Measurements from ENCODE around the gene FBXW2. TPM values are rescaled to one million over a fixed set of nuclear protein-coding genes. Genes with fewer than 3 reads are reported as not detected.

The FBXW2 gene
- total and polyA plus RNA-seq, 2 donors (not counting 1 experiment from before 2014, with no cell fraction given): 14.9 to 70.6 TPM

DNA sequence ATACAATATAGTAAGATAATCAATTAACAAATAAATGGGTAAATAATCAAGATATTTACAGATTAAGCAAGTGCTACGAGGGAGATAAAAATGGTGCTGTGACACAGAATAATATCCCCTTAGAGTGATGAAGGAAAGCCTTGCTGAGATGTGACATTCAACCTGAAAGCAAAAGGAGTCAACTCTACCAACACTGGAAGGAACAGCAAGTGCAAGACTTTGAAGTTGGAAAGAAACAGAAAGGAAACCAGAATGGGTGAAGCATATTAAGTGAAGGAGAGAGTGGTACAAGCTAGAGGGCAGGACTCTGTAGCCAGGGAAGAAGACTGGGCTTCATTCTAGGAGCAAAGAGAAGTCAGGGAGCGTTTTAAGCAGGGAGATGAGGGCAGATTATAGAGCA, 66.7 kb downstream of the FBXW2 start:
- Histone ChIP-seq H3K9me3 (ENCODE audit: control extremely low read depth in 1 of 3, control insufficient read depth in 2 of 3, insufficient read depth in 1 of 3, low read length in 2 of 3) (no peaks in the 10 kb centered on the region), H3K9ac (ENCODE audit: low read length) (no peak overlapping the region), H3K27ac (ENCODE audit: low read length in 2 of 2) (no peak overlapping the region), H3K27me3 (replicated peaks in 1 of 4; ENCODE audit: control extremely low read depth in 1 of 4, control insufficient read depth in 3 of 4, insufficient read depth in 4 of 4, low read length in 3 of 4) (no peaks in the 10 kb centered on the region), H2AFZ (ENCODE audit: insufficient read depth, low read depth, low read length, poor library complexity, severe bottlenecking) (no peak overlapping the region), H3K4me3 (ENCODE audit: control extremely low read depth in 1 of 5, extremely low read depth in 1 of 5, insufficient read depth in 1 of 5, low read depth in 2 of 5, low read length in 4 of 5) (no peak overlapping the region), H3K4me2 (replicated peaks; ENCODE audit: low read depth, low read length, poor library complexity, severe bottlenecking) (no peak overlapping the region), H3K4me1 (ENCODE audit: control insufficient read depth in 2 of 2, insufficient read depth in 2 of 2, low read length in 2 of 2) (no peaks in the 10 kb centered on the region), H3K36me3 (replicated peaks in 1 of 2; ENCODE audit: control extremely low read depth in 1 of 2, control insufficient read depth in 1 of 2, extremely low read depth in 1 of 2, insufficient read depth in 2 of 2, low read length in 1 of 2) (no peaks in the 10 kb centered on the region), H3K79me2 (ENCODE audit: control insufficient read depth, insufficient read depth, low read length) (no peaks in the 10 kb centered on the region), H4K20me1 (ENCODE audit: control insufficient read depth, insufficient read depth, low read length, poor library complexity, severe bottlenecking) (no peaks in the 10 kb centered on the region)
- ChIA-PET CTCF (no interaction called here), POLR2A (no interaction called here)
- H3K9me3 Mint-ChIP-seq (ENCODE audit: insufficient read depth): no peaks in the 10 kb centered on the region
- H3K27ac Mint-ChIP-seq: no peak overlapping the region
- intact Hi-C loops (cut with micrococcal nuclease): no loop called here
- no peaks in the 10 kb centered on the region for H3K27me3 Mint-ChIP-seq
- no peak overlapping the region for H3K4me3 Mint-ChIP-seq
- H3K4me1 Mint-ChIP-seq: peaks cover 4% of the 10 kb centered on the region
- WGBS (ENCODE audit: insufficient coverage): 92% methylated on average over 1 of the region's 2 CpGs
- TF ChIP-seq, protein P1, sequence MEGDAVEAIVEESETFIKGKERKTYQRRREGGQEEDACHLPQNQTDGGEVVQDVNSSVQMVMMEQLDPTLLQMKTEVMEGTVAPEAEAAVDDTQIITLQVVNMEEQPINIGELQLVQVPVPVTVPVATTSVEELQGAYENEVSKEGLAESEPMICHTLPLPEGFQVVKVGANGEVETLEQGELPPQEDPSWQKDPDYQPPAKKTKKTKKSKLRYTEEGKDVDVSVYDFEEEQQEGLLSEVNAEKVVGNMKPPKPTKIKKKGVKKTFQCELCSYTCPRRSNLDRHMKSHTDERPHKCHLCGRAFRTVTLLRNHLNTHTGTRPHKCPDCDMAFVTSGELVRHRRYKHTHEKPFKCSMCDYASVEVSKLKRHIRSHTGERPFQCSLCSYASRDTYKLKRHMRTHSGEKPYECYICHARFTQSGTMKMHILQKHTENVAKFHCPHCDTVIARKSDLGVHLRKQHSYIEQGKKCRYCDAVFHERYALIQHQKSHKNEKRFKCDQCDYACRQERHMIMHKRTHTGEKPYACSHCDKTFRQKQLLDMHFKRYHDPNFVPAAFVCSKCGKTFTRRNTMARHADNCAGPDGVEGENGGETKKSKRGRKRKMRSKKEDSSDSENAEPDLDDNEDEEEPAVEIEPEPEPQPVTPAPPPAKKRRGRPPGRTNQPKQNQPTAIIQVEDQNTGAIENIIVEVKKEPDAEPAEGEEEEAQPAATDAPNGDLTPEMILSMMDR (IDR thresholded peaks at IDR 0.05): no peak
- TF ChIP-seq EZH2 (IDR thresholded peaks at IDR 0.05; ENCODE audit: borderline replicate concordance, insufficient read depth, low read depth, low read length, poor library complexity, severe bottlenecking): no peak
- no peak for ATAC-seq (ENCODE audit: low read depth)
- no peak for DNase-seq

- Histone ChIP-seq H3K4me1 (ENCODE audit: control insufficient read depth in 2 of 2, insufficient read depth in 2 of 2, low read length in 2 of 2) (no peaks in the 10 kb centered on the region), H3K9ac (ENCODE audit: low read length) (no peak overlapping the region), H2AFZ (ENCODE audit: insufficient read depth, low read depth, low read length, poor library complexity, severe bottlenecking) (no peak overlapping the region), H3K79me2 (ENCODE audit: control insufficient read depth, insufficient read depth, low read length) (no peaks in the 10 kb centered on the region), H3K27ac (ENCODE audit: low read length in 2 of 2) (no peak overlapping the region), H3K27me3 (replicated peaks in 1 of 4; ENCODE audit: control extremely low read depth in 1 of 4, control insufficient read depth in 3 of 4, insufficient read depth in 4 of 4, low read length in 3 of 4) (no peaks in the 10 kb centered on the region), H3K4me3 (ENCODE audit: control extremely low read depth in 1 of 5, extremely low read depth in 1 of 5, insufficient read depth in 1 of 5, low read depth in 2 of 5, low read length in 4 of 5) (no peak overlapping the region), H3K4me2 (replicated peaks; ENCODE audit: low read depth, low read length, poor library complexity, severe bottlenecking) (no peak overlapping the region), H4K20me1 (ENCODE audit: control insufficient read depth, insufficient read depth, low read length, poor library complexity, severe bottlenecking) (no peaks in the 10 kb centered on the region), H3K36me3 (replicated peaks in 1 of 2; ENCODE audit: control extremely low read depth in 1 of 2, control insufficient read depth in 1 of 2, extremely low read depth in 1 of 2, insufficient read depth in 2 of 2, low read length in 1 of 2) (no peaks in the 10 kb centered on the region), H3K9me3 (ENCODE audit: control extremely low read depth in 1 of 3, control insufficient read depth in 2 of 3, insufficient read depth in 1 of 3, low read length in 2 of 3) (no peaks in the 10 kb centered on the region)
- Mint-ChIP-seq H3K27me3 (no peaks in the 10 kb centered on the region), H3K4me1 (peaks cover 4% of the 10 kb centered on the region), H3K27ac (no peak overlapping the region), H3K4me3 (no peak overlapping the region), H3K9me3 (ENCODE audit: insufficient read depth) (no peaks in the 10 kb centered on the region)
- WGBS (ENCODE audit: insufficient coverage): 90% methylated on average over 1 of the region's 1 CpG
- POLR2A ChIA-PET: no interaction called here
- ATAC-seq (ENCODE audit: low read depth) (no peak), DNase-seq (no peak)
- TF ChIP-seq EZH2 (IDR thresholded peaks at IDR 0.05; ENCODE audit: borderline replicate concordance, insufficient read depth, low read depth, low read length, poor library complexity, severe bottlenecking): no peak
- CTCF ChIA-PET: no interaction called here
- intact Hi-C loops (cut with micrococcal nuclease): no loop called here
These were observed 67.3 kb downstream of the FBXW2 start for GRCh38 chr9:120725907-120726306.
